Lower leg skin (tissue), 4 donors: ENCODE measurements around the gene KRTAP9-8. TPM values are rescaled to one million over a fixed set of nuclear protein-coding genes. Genes with fewer than 3 reads are reported as not detected.
"Not testable (repeated sequence)": the region's sequence is repeated elsewhere in the genome, so short reads cannot be mapped to it uniquely, and the experiment has no call there.

Experiments
- DNase-seq, 2 donors: peaks; one replicate each; pipeline ENCODE4 v3.0.0-alpha.2; 2019; ENCODE audit warnings: low spot score in 2 of 2
- H3K4me3 ChIP-seq: fragments of 200-600 bp; sonication (generic); 2 replicates; pipeline ENCODE4 v1.5.1; 2017; ENCODE audit warnings: mild to moderate bottlenecking, low read depth; ENCODE audit not compliant: poor library complexity, severe bottlenecking
- POLR2A ChIP-seq, 2 donors: fragments of 450-650 bp; IDR thresholded peaks; one replicate each; pipeline ENCODE4 v1.6.1; 2016 to 2017; ENCODE audit warnings: antibody characterized with exemption in 2 of 2, mild to moderate bottlenecking in 1 of 2, moderate library complexity in 1 of 2
- WGBS, 2 donors: methylation state at CpG; one replicate each; pipeline ENCODE4 v1.1.5; 2018; 5-methylcytosine and 5-hydroxymethylcytosine counted together
- intact Hi-C: fragments of 100-400 bp; cut with DNase I; formaldehyde crosslinking; loops from one replicate; pipeline ENCODE4 v1.15.0; 2023; ENCODE audit warnings: low total_unique reads
- total RNA-seq, 4 donors: library from RNA; depleted of rRNA; stranded (reverse); fragments of >200 nt; gene quantifications; one replicate each; pipeline ENCODE4 v1.1.0, GENCODE V29; 2016
- TF ChIP-seq, protein P1 (sequence below), 3 donors: fragments of 450-650 bp; IDR thresholded peaks; one replicate each; pipeline ENCODE4 v1.5.1; 2016; ENCODE audit warnings: antibody characterized with exemption in 3 of 3, mild to moderate bottlenecking in 3 of 3, moderate library complexity in 2 of 3

KRTAP9-8 gene, protein sequence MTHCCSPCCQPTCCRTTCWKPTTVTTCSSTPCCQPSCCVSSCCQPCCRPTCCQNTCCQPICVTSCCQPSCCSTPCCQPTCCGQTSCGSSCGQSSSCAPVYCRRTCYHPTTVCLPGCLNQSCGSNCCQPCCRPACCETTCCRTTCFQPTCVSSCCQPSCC
- 100 to 1,000 TPM in 1 of 4 donors, under 1 TPM in 2, not detected in 1; 0.47 to 120 (median 0.97) TPM for total RNA-seq

DNA sequence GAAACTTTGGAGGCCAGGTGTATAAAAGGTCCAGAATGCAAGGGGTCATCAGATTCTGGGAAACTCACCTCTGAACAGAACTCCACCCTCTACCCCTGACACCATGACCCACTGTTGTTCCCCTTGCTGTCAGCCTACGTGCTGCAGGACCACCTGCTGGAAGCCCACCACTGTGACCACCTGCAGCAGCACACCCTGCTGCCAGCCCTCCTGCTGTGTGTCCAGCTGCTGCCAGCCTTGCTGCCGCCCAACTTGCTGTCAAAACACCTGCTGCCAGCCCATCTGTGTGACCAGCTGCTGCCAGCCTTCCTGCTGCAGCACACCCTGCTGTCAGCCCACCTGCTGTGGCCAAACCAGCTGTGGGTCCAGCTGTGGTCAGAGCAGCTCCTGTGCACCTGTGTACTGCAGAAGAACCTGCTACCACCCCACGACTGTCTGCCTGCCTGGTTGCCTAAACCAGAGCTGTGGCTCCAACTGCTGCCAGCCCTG, at the start of gene KRTAP9-8:
Gene KRTAP9-8, plus strand, starts transcription at position 51 of the 489 bp plus-strand sequence. Its CDS starts 53 bp downstream, at position 104.
- not testable (repeated sequence) for H3K4me3 ChIP-seq, DNase-seq
- intact Hi-C loops = loop anchor here (10.0 kb wide), 1 partner anchor 473 kb away; no protein-coding TSS in a partner anchor
- WGBS, 2 donors = 43 to 63% methylated on average over 2 to 3 of the region's 3 CpGs

DNA sequence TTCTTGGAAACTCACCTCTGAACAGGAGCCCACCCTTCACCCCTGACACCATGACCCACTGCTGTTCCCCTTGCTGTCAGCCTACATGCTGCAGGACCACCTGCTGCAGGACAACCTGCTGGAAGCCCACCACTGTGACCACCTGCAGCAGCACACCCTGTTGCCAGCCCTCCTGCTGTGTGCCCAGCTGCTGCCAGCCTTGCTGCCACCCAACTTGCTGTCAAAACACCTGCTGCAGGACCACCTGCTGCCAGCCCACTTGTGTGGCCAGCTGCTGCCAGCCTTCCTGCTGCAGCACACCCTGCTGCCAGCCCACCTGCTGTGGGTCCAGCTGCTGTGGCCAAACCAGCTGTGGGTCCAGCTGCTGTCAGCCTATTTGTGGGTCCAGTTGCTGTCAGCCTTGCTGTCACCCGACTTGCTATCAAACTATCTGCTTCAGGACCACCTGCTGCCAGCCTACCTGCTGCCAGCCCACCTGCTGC, 47.9 kb upstream of the KRTAP9-8 start, which contains the start of gene KRTAP9-1:
Gene KRTAP9-1, plus strand, starts transcription at position 51 of the 482 bp plus-strand sequence. Its CDS starts 0 bp downstream, at position 51.
- intact Hi-C loops, H3K4me3 ChIP-seq, DNase-seq: not testable (repeated sequence)
- 78 to 86% methylated on average over 1 of the region's 1 CpG for WGBS, 2 donors

DNA sequence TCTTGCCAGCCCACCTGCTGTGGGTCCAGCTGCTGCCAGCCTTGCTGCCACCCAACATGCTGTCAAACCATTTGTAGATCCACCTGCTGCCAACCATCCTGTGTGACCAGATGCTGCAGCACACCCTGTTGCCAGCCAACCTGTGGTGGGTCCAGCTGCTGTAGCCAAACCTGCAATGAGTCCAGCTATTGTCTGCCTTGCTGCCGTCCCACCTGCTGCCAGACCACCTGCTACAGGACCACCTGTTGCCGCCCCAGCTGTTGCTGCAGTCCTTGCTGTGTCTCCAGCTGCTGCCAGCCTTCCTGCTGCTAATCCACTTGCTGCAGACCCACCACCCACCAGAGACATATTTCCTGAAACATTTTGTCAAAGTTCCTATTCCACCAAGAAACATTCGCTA, 47.5 kb upstream of the KRTAP9-8 start:
- no peak for DNase-seq
- TF ChIP-seq POLR2A (IDR thresholded peaks at IDR 0.05) = no peak
- TF ChIP-seq, protein P1, sequence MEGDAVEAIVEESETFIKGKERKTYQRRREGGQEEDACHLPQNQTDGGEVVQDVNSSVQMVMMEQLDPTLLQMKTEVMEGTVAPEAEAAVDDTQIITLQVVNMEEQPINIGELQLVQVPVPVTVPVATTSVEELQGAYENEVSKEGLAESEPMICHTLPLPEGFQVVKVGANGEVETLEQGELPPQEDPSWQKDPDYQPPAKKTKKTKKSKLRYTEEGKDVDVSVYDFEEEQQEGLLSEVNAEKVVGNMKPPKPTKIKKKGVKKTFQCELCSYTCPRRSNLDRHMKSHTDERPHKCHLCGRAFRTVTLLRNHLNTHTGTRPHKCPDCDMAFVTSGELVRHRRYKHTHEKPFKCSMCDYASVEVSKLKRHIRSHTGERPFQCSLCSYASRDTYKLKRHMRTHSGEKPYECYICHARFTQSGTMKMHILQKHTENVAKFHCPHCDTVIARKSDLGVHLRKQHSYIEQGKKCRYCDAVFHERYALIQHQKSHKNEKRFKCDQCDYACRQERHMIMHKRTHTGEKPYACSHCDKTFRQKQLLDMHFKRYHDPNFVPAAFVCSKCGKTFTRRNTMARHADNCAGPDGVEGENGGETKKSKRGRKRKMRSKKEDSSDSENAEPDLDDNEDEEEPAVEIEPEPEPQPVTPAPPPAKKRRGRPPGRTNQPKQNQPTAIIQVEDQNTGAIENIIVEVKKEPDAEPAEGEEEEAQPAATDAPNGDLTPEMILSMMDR (IDR thresholded peaks at IDR 0.05) = no peak
- WGBS, 2 donors = 83 to 90% methylated on average over 3 of the region's 3 CpGs
- H3K4me3 ChIP-seq = no peak overlapping the region
- intact Hi-C loops = no loop called here

DNA sequence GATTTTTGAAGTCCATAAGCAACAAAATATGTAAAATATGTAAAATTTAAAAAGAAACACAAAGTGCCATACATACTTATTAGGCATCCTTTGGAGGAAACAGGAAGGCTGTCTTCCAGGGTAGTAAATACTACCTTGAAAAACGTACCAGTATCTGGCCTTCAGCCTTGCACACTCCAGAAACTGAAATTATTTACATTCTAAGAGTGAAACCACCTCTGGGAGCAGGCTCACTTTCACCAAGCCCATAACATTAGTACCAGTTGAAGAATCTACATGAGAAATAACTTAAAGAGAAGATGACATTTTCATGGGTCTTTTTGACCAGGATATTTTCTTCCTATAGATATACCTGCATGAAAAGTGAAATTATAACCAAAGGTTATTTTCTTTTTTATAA, 41.7 kb upstream of the KRTAP9-8 start:
- DNase-seq = no peak
- WGBS, 2 donors = 45 to 49% methylated on average over 1 of the region's 1 CpG
- no peak overlapping the region for H3K4me3 ChIP-seq
- TF ChIP-seq POLR2A (IDR thresholded peaks at IDR 0.05) = no peak
- TF ChIP-seq, protein P1 (IDR thresholded peaks at IDR 0.05) = no peak
- intact Hi-C loops = no loop called here

DNA sequence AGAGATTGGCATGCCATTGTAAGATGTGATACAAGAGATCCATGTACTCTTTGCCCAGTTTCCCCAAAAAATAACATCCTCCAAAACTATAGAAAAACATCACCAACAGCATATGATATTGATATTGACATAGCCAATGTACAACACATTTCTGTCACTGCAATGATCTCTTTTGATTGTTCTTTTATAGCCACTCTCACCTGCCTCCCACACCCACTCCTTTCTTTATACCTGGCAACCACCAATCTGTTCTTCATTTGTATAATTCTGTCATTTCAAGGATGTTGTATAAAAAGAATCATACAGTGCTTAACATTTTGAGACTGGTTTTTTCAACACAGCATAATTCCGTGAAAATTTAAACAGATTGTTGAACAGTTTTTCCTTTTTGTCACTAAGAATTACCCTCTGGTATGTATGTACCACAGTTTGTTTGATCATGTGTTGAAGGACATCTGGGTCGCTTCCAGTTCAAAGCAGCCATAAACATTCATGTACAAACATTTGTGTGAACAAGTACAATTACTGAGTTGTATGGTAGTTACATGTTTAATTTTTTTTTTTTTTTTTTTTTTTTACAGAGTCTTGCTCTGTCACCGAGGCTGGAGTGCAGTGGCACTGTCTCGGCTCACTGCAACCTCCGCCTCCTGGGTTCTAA, 38.2 kb upstream of the KRTAP9-8 start:
- intact Hi-C loops = no loop called here
- WGBS, 2 donors = 59 to 69% methylated on average over 4 to 5 of the region's 5 CpGs

DNA sequence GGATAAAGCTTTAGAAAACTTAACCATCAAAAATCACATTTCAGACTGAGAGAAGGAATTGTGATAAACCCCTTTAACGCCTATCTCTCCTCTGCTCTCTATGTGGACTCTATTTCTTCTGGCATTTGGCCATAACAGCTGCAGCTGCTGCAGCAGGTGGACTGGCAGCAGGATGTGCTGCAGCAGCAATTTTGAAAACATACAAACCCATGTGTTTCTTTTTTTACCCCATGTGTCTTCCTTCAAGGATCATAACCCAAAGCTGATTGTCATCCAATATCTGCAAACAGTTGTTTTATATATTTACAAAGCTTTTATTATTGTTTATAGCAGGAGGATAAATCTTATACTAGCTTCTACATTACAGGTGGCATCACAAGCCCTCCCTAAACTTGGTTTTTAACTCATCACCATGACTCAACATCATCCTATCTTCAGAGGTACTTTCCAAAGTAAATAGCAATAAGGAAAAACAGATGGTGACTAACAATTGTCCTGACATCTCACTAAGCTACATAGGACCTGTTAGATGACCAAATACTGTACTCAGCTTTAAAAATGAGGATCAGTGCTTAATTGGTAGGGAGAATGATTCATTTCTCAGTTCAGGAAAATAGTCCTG, 25.8 kb upstream of the KRTAP9-8 start:
- no peak for TF ChIP-seq POLR2A (IDR thresholded peaks at IDR 0.05)
- TF ChIP-seq, protein P1 (IDR thresholded peaks at IDR 0.05) = no peak
- intact Hi-C loops = no loop called here
- no peak overlapping the region for H3K4me3 ChIP-seq
- WGBS, 2 donors = 39 to 44% methylated on average over 1 of the region's 1 CpG
- no peak for DNase-seq

More for the DNA sequence above, 38.2 kb upstream of the KRTAP9-8 start:
- H3K4me3 ChIP-seq = no peak overlapping the region
- no peak for TF ChIP-seq POLR2A (IDR thresholded peaks at IDR 0.05)
- TF ChIP-seq, protein P1 (IDR thresholded peaks at IDR 0.05) = no peak
- no peak for DNase-seq
